HG03565 (cell line): ENCODE results near the gene MTFP1.
A peak's percentile ranks its signal among the peaks of the same experiment; 100 is the strongest.
"Not testable (repeated sequence)": the region's sequence is repeated elsewhere in the genome, so short reads cannot be mapped to it uniquely, and the experiment has no call there.

Experiments
- ATAC-seq: cut with Tn5 transposase; IDR thresholded peaks from one replicate; pipeline ENCODE4 v1.9.1; 2021; ENCODE audit warnings: mild to moderate bottlenecking, moderate library complexity; ENCODE audit not compliant: unreplicated experiment

MTFP1 gene

GRCh38 chr22:30425327-30425615 is 297 bp upstream of the MTFP1 start:
- ATAC-seq = no peak

GRCh38 chr22:30426388-30427353 is 1.1 kb downstream of the MTFP1 start:
- no peak for ATAC-seq

- ATAC-seq = no peak
Observed at GRCh38 chr22:30427871-30428270, 2.3 kb downstream of the MTFP1 start.

- ATAC-seq = no peak
Observed at GRCh38 chr22:30429887-30430286, 4.3 kb downstream of the MTFP1 start.

GRCh38 chr22:30430933-30431332 is 5.4 kb downstream of the MTFP1 start:
- no peak for ATAC-seq

- no peak for ATAC-seq
Observed at GRCh38 chr22:30432096-30432495, 6.5 kb downstream of the MTFP1 start.

GRCh38 chr22:30432520-30432919 is 7.0 kb downstream of the MTFP1 start:
- ATAC-seq = no peak

GRCh38 chr22:30433227-30433626 is 7.7 kb downstream of the MTFP1 start:
- ATAC-seq = no peak

- no peak for ATAC-seq
Observed at GRCh38 chr22:30433773-30434172, 8.2 kb downstream of the MTFP1 start.

- ATAC-seq = no peak
Observed at GRCh38 chr22:30434843-30435242, 9.3 kb downstream of the MTFP1 start.

GRCh38 chr22:30435674-30436126 is 10.1 kb downstream of the MTFP1 start:
- ATAC-seq = no peak

- ATAC-seq = no peak
Observed at GRCh38 chr22:30436196-30436595, 10.6 kb downstream of the MTFP1 start.

GRCh38 chr22:30438559-30438958 is 13.0 kb downstream of the MTFP1 start:
- ATAC-seq = no peak

- no peak for ATAC-seq
Observed at GRCh38 chr22:30439226-30439625, 13.7 kb downstream of the MTFP1 start.

- ATAC-seq = no peak
Observed at GRCh38 chr22:30439836-30440235, 14.3 kb downstream of the MTFP1 start.

- ATAC-seq = no peak
Observed at GRCh38 chr22:30441088-30441487, 15.5 kb downstream of the MTFP1 start.

- ATAC-seq = peak; percentile 40
Observed at GRCh38 chr22:30444632-30445437, 19.3 kb downstream of the MTFP1 start.

- no peak for ATAC-seq
Observed at GRCh38 chr22:30445438-30446145, 20.0 kb downstream of the MTFP1 start.

- ATAC-seq = no peak
Observed at GRCh38 chr22:30447656-30448055, 22.1 kb downstream of the MTFP1 start.

- ATAC-seq = not testable (repeated sequence)
Observed at GRCh38 chr22:30451488-30451887, 25.9 kb downstream of the MTFP1 start.

- no peak for ATAC-seq
Observed at GRCh38 chr22:30452861-30453260, 27.3 kb downstream of the MTFP1 start.
